ENCODE data around the gene AP2A2.

Gene AP2A2

DNA sequence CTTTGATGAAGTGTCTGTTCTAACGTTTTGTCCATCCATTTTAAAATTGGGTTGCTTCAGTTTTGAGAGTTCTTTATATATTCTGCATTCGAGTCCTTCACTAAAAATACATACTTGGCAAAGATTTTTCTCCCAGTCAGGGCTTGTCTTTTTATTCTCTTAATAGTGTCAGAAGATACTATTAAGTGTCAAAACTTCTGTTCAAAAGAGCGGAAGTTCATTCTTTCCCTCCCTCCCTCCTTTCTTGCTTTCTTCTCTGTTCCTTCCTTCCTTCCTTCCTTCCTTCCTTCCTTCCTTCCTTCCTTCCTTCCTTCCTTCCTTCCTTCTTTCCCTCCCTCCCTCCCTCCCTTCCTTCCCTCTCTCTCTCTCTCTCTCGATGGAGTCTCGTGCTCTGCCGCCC lies 118.5 kb downstream of the AP2A2 start:
- DNase-seq = no peak

DNA sequence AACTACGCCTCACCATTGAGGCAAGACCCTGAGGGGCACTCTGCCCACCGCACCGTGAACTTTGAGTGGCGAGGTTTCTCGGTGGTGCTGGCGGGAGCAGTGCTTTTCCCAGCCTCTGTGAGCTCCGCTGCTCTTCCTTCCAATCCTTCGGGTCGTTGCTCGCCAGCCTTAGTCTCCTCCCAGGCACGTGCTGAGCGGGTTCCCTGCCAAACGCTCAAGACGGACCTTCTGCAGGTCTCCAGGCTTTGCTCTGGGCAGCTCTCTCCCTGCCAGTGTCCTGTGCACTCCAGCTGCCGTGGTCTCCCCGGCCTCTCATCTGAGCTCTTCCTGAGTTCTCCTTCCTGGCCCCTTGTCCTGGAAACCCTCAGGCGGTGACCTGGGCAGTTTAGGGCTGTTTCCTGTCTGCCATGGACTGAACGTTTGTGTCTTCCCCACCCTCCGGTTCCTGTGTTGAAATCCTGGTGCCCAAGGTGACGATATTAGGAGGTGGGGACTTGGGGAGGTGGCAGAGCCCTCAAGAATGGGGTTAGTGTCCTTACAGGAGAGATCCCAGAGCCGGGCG lies 122.0 kb downstream of the AP2A2 start:
- DNase-seq = no peak

DNA sequence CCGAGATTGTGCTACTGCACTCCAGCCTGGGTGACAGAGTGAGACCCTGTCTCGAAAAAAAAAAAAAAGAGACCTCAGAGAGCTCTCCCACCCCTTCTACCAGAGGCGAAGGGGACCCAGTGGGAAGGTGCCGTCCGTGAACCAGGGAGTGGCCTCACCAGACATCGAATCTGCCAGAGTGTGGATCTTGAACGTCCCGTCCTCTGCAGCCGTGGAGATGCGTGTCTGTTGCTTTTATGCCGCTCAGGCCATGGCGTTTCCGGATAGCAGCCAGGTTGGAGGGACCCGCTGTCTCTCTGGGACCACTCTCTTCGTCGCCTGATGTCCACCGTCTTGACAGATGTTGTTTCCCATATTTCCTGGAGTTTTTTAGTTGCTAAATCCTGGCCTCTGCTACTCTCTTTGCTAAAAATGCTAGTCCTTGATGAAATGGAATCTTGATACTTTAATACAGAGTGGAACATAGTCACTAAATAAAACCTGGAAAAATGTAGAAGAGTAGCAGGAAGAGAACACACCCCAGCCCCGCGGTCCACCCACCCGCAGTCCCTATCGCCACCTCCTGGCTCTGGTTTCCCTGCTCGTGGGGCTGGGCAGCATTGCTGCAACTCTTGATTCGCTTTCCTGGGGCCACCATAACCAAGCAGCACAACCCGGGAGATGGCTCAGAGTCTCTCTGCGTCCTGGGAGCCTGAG lies 122.9 kb downstream of the AP2A2 start:
- no peak for DNase-seq

DNA sequence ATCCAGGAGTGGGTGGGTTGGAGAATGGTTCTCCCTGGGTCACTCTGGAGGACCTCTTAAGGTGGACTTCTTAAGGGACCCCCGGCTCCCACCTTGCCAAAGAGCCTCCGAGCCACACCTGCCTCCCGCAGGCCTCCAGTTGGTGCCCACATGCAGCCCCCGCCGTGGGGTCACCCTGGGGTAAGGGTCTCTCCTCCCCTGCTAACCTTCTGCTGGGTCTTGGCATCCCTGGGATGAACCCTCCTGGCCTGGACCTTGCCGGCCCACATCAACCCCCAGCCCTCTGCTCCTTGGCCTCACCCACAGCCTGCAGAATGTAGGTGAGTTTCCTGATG lies 123.4 kb downstream of the AP2A2 start:
- no peak for DNase-seq

DNA sequence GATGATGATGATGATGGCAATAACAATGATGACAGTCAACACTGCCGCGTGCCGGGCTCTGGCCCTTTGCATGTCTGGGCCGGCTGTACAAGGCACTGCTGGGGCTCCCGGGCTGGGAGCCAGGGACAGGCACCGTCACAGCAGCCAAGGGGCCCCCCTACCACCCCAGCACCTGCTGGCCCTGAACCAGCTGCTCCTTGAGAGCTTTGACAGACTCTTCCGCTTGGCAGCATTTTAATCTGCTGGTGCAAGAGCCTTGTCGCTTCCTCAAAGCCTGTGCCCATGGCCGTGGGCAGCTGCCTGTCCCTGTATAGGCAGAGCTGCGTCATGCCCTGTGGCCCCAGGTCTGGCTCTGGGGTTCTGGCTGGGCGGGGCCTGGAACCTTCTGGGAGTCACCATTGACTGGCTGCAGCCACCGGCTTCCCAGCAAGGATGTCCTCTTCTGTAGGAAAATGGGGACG lies 123.8 kb downstream of the AP2A2 start:
- DNase-seq = peak; percentile 42

DNA sequence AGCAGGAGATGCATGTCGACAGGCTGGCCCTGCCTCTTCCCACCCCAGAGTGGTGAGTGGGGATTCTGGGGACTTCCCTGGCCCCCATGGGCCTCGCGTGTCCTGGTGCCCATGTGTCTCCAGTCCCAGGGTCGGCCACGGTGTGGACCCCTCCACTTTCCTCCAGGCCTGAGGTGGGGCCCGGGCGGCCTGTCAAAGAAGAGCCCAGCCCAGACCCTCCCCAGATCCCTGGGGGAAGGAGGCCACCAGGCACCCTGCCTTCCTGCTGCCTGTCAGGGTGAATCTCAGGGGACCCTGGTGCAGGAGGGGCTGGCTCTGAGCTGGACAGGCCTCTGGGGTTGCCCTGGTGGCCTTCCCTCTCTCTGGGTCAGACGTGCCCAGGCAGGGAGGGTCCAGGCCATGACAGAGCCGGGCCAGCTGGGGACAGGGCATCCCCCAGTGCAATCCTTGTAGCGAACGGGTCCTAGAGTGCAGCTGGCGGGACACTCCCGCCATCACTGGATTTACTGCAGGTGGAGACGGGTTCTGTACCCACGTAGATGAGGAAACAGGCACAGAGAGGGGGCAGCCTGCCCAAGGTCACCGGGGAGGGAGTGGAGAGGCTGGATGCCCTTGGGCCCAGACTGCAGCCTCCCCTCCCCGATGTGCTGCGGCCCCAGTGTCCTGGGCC lies 124.4 kb downstream of the AP2A2 start:
- DNase-seq = no peak

DNA sequence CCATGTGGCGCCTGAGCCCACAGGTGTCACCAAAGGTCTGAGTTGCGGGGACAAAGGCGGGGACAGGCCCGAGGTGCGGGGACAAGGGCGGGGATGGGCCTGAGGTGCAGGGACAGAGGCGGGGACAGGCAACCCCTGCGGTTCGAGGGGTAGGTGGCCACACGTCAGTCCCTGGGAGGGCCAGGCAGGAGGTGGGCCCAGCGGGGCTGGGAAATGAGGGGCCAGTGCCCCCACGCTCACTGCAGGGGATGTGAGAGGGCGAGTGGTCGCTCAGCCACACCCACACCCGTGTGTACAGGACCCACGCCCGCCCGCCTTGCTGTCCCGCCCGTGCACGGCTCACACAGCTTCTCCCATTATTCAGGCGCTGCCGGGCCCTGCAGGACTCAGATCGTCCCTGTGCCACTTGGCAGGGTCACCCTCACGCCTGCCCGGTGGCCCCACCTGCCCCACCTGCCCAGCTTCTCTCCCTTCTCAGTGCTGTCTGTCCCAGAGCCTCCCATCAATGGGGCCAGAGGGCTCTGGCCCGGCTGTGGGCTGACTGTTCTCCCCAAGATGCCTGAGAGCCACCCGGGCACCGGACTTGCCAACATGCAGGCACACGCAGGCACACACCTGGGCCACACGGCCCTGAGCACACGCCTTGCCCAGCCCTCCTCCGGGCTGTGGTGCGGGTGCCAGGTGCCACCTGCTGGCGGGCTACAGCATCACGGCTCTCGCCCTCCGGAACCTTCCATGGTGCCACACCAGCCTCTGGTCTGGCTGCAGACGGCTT lies 125.1 kb downstream of the AP2A2 start:
- peak; percentile 88 for DNase-seq

DNA sequence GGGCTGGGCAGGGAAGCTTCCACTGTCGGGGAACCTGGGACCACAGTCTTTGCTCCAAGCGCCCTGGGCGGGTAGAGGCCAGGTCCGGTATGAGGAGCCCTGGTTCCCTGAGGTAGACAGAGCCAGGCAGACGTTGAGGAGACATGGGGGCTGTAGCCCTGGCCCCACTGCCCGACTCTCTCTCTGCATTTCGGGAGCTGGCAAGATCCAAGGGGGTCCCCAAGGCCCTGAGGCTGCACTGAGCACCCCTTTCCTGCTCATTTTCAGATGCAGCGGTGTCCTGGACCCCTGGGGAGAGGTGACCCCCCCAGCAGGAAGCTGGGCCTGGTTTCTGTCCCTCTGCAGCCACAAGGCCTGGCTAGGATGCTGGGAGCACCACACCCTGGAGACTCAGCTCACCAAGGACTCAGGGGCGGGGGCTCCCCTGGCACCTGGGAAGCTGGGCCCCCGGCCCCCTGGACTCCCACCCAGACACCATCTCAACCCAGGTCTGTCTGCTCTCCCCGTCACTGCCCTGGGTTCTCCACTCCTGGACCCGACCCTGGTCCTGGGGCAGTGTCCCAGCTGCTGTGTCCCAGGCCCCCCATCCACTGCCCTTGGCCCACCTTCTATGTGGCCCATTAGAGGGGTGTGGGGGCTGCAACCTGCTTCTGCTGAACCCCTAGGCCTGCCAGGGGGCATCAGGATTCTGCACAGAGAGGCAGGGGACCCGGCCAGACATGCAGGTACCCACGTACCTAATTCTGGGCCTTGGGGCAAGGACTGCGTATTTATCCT lies 125.9 kb downstream of the AP2A2 start:
- DNase-seq = no peak

DNA sequence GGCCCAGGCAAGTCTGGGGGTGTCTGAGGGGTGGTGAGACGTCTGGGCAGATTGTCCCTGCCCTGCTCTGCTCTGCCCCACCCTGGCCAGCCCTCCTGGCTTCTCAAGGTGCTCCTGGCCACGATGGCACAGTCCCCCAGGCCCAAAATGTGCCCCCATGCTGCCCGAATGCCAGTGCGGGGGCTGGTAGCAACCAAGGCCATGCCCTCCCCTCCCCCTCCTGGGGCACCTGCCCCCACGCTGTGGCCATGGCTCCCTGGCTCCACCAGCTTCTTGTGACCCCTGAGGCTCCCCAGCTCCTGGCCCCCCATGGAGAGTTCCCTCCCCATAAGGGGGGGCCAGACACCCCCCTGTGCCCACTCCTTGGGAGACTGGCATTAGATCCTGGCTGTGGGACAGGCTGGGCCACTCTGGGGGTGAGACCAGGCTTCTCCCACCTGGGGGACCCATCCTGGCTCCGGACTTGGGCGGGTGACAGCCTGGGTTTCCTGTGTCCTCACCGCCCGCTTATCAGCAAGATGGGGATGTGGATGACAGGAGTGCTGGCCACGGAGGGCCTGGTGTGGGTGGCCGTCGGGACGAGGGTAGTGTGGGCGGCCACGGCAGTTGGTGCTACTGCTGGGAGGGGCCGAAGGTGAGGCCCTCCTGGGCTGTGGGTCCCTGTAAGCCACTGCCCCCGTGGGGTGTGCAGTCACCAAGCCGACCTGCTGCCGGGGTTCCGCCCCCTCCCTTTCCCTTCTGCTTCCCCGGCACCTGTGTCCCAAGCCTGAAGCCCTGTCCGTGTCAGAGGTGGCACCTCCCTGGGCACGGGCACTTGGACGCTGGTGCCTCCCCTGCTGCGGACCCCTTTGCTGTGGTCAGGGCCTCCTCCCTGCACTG lies 126.7 kb downstream of the AP2A2 start:
- DNase-seq = no peak

DNA sequence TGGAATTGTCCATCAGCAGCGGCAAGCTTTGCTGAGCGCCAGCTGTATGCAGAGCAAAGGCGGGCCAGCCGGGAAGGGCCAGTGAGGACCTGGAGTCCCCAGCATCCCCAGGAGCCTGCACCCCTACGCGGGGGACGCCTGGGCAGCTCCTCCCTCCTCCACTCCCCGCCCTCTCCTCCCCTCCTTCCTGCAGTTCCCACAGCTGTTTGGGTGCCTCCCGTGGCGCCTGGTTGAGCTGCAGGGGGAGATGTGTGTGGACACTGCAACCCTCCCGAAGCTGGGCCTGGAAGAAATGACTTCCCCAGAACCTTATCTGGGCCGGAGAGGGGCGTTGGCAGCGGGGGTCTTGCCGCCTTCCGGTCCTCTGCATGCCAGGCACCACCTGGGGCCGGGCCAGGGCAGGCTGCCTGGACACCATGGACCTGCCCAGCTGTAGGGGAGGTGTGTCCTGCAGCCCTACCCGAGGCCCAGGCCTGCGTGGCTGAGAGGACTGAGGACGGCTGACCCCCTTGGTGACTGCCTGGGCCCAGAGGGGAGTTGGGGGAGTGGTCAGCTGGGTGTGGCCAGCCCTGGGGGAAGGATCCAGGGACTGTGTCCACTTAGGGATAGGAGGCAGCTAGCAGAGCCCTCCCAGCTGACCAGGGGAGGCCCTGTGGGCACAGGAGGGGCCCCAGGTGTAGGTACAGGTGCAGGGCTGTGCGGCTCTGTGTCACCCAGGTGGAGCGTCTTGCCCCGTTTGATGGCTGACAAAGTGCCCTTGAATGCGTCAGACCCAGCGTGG lies 127.6 kb downstream of the AP2A2 start:
- peak; percentile 50 for DNase-seq

DNA sequence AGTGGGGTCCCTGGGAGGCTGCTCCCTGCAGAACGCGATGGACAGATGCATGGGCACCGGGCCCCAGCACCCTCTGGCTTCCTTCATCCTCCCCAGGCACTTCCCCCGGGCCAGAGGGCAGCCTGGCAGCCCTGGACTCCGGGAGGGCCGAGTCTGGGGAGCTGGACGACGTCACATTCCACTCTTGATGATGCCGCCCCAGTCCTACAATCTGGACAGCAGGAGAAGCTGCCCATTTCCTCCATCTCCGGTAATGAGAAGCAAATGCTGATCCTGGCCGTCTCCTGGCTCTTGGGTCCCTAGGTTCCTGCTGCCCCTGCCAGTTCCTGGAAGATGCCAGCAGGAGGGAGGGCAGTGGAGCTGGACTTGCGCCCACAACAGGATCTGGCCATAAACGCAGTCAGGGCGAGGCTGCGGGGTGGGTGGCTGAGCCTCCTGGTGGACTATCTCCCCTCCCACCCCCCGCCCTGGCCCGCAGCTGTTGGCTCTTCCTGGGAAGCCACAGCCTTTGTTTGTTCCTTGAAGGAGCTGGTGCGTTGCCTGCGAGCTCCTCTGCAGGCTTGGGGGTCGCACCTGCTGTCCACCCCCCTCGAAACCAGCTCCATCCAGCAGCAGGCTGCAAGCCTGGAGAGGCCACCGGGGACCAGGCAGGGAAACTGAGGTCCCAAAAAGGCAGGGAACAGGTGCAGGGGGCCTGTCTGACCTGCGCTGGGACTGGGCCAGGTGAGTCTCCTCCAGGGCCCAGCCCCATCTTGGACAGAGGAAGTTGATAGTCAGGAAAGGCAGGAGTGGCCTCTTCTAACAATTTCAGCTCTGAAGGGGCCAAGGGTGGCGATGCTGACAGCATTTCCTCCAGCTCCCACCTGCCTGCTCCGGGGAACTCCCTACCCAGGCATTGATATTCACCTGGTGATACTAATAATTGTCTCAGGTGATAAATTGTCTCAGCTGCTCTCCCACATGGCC lies 128.8 kb downstream of the AP2A2 start:
- DNase-seq = peak; percentile 53

DNA sequence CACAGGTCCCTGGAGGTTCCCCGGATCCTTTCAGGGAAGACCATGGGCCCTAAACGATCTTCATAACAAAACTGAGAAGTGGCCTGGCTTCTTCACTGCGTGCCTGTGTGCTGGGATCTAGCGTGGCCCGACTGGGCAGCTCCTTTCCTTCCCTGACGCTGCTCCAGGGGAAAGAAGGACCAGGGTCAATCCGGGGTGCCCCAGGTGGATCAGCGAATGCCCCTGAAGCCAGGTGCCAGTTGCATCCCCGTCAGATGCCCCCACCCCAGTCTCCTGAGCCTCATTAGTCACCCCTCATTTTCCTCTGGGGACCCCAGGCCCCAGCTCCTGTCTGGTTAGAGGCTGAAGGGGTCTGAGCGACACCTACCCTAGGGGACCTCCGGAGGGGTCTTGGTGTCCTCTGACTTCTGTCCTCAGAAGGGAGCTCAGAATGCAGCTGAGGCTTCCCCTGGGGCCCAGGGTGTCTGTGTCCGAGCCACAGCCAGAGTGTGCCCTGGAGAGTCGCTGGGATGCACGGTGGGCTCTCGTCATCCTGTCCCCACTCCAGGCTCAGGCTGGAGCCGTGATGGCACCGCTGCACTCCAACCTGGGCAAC lies 129.5 kb downstream of the AP2A2 start:
- DNase-seq = no peak

DNA sequence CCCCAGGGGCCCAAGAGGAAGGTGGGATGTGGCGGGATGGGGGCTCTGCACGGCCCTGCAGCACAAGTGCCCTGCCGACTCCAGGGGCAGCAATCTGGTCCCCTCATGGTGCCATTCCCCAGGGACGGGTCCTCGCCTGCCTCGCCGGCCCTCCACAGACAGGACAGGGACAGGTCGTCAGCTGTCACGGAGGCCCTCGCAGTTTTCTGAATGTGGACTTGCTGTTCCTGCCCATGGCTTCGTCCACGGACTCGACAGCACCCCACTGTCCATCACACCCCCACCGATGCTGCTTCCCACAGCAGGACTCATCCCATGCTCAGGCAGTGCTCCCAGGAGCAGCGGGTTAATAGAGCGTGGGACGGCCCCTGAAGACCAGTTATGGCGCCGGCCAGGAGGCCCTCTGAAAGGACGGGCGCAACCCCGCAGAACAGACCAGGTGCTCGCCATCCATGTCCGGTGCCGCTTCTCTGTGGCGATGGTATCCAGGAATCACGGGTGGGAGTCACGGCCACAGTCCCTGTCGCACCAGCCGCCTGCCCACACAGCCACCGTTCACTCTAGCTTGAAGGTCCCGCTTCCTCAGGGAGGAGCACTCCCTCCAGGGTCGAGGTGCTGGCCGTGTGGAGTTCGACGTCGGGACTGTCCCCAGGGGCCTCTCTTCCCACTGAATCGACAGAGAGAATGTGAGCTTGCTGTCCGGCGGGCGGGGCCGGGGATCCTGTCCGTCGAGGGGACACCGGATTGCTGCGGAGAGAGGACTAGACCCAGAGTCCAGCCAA lies 130.5 kb downstream of the AP2A2 start:
- DNase-seq = no peak

DNA sequence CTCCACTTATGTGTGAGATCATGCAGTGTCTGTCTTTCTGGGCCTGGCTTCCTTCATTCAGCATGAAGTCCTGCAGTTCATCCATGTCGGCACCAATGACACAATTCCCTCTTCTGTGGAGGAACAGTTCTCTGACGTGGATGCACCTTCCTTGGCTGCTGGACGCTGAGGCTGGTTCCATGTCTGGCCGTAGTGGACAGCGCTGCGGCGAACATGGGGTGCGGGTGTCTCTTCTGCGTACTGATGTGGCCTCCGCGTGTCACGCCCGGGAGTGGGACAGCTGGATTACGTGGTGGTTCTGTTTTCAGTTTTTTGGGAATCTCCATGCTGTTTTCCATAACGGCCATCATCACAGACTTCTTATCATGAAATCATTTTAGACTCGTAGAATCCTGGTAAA lies 132.1 kb downstream of the AP2A2 start:
- no peak for DNase-seq

DNA sequence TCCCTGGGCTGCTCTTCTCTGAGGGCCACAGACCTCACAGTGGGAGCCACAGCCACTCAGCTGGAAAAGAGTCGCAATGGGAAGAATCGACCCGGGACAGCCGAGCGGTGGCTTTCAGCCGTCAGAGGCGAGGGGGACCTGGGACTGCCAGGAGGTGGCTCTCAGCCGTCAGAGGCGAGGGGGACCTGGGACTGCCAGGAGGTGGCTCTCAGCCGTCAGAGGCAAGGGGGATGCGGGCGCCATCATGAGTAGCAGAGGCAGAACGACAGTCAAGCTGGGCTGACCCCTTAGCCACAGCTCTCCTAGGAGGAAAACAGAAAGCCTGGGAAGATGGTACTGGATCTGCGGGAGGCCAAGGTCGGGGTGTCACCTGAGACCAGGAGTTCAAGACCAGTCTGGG lies 134.1 kb downstream of the AP2A2 start:
- DNase-seq = no peak

DNA sequence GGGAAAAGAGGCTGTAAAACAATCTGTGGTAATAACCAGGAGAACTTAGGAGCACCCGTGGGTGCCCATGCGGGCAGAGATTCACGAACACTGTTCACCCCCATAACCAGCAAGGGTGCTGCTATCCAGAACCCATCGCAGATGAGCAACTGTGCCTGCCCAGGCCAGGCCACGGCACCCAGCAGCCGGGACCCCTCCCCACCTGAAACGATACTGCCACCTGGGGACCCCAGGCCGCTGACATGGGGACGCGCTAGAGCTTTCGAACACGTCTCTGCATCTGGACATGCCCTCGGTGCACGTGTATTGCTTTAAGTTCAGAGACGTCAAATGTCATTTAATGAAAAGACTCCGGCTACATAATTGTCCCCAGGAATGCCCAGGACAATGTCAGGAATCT lies 134.7 kb downstream of the AP2A2 start:
- DNase-seq = no peak

DNA sequence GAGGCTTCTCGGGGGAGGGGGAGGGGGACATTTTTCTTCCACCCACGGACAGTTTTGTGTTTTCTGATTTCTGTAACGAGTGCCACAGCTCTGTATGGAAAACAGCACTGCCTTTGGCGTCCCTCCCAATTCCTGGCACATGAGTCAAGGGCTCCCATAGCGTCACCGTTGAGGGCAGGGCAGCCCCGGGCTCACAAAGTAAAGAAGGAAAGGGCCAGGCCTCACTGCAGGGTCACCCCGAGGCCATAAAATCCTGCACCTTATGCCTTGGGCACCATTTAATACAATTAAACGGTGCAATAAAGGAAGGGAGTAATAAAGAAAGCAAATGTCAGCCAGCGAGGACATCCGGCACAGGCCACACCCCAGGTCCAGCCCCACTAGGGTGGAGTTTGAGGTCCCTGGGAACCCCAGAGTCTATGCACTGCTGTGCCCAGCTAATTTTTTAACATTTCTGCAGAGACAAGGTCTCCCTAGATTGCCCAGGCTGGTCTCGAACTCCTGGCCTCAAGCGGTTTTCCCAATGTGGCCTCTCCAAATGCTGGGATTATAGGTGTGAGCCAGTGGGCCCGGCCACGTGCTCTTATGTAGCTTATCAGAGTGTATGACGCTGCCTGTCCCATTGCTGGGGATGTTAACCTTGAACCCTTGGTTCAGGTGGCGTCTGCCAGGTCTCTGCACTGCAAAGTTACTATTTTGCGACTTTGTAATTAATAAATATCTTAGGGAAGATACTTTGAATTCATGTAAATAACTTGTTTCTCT lies 135.4 kb downstream of the AP2A2 start:
- no peak for DNase-seq

Data from NCI-H69 (cell line).